MM.1S (cell line): ENCODE data around the gene PLCD4.
A peak's percentile ranks its signal among the peaks of the same experiment; 100 is the strongest.

ENCODE experiments used
- DNase-seq: peaks from one replicate; pipeline ENCODE4 v3.0.0-alpha.2; 2015
- H2AFZ ChIP-seq: fragments of 300-600 bp; sonication (generic); 2 replicates; pipeline ENCODE4 v1.6.0; 2016; ENCODE audit warnings: antibody characterized with exemption, low read length
- H3F3A ChIP-seq: fragments of 300-600 bp; sonication (generic); 2 replicates; pipeline ENCODE4 v1.6.1; 2016; ENCODE audit warnings: mild to moderate bottlenecking, antibody characterized with exemption, low read length, moderate library complexity, mixed read lengths; ENCODE audit not compliant: insufficient read depth
- H3K27ac ChIP-seq: fragments of 300-600 bp; sonication (generic); 2 replicates; pipeline ENCODE4 v1.5.1; 2016; ENCODE audit warnings: mild to moderate bottlenecking, low read length
- H3K27me3 ChIP-seq: fragments of 300-600 bp; sonication (generic); replicated peaks from 2 replicates; pipeline ENCODE4 v1.6.0; 2016; ENCODE audit warnings: low read length; ENCODE audit not compliant: insufficient read depth
- H3K36me3 ChIP-seq: fragments of 300-600 bp; sonication (generic); replicated peaks from 2 replicates; pipeline ENCODE4 v1.6.1; 2016; ENCODE audit warnings: mild to moderate bottlenecking, low read length, mixed read lengths; ENCODE audit not compliant: insufficient read depth
- H3K4me1 ChIP-seq: fragments of 300-600 bp; sonication (generic); 2 replicates; pipeline ENCODE4 v1.6.1; 2016; ENCODE audit warnings: low read length, mixed read lengths
- H3K4me2 ChIP-seq: fragments of 300-600 bp; sonication (generic); 2 replicates; pipeline ENCODE4 v1.6.0; 2016; ENCODE audit warnings: low read depth, low read length
- H3K4me3 ChIP-seq: fragments of 300-600 bp; sonication (generic); 2 replicates; pipeline ENCODE4 v1.5.1; 2016; ENCODE audit warnings: low read length, mixed read lengths
- H3K79me2 ChIP-seq: fragments of 300-600 bp; sonication (generic); 2 replicates; pipeline ENCODE4 v1.6.1; 2016; ENCODE audit warnings: mixed run types, low read length, mixed read lengths
- H3K9ac ChIP-seq: fragments of 300-600 bp; sonication (generic); 2 replicates; pipeline ENCODE4 v1.6.1; 2016; ENCODE audit warnings: low read length, mixed read lengths
- H3K9me2 ChIP-seq: fragments of 300-600 bp; sonication (generic); replicated peaks from 2 replicates; pipeline ENCODE4 v1.6.1; 2016; ENCODE audit warnings: mild to moderate bottlenecking, low read length, mixed read lengths; ENCODE audit not compliant: insufficient read depth
- H3K9me3 ChIP-seq: fragments of 300-600 bp; sonication (generic); replicated peaks from 2 replicates; pipeline ENCODE4 v1.6.1; 2016; ENCODE audit warnings: mild to moderate bottlenecking, low read length, mixed read lengths; ENCODE audit not compliant: insufficient read depth
- H4K20me1 ChIP-seq: fragments of 300-600 bp; sonication (generic); 2 replicates; pipeline ENCODE4 v1.6.1; 2016; ENCODE audit warnings: mild to moderate bottlenecking, low read length, moderate library complexity, mixed read lengths; ENCODE audit not compliant: insufficient read depth
- EZH2 ChIP-seq: fragments of 300-600 bp; sonication (generic); optimal IDR thresholded peaks from 2 replicates; pipeline ENCODE3; 2017; ENCODE audit warnings: low read depth, mild to moderate bottlenecking, antibody characterized with exemption, low read length, mixed read lengths
- EZH2phosphoT487 ChIP-seq: fragments of 300-600 bp; sonication (generic); IDR thresholded peaks from 2 replicates; pipeline ENCODE4 v1.6.1; 2018; ENCODE audit warnings: antibody characterized with exemption, low read length
- TF ChIP-seq, protein P1 (sequence below): fragments of 300-600 bp; sonication (generic); IDR thresholded peaks from 2 replicates; pipeline ENCODE4 v1.5.1; 2016; ENCODE audit warnings: antibody characterized with exemption, low read length, mixed read lengths

Gene PLCD4

DNA sequence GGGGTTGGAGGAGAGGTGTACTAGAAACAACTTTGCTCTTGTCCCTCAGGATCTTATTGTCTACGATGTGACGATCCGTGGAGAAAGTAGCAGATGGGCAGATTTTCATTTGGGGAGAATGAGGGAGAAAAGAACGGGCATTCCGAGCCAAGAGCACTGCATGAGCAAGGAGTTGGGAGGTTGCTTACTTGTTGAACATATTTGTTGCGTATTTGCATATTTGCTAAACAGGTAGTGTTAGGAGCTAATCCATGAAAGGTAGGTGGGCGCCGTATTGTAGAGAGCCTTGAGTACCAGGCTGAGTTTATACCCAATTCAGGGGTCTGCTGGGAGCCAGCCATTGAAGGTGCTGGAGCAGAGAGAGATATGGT lies 52.3 kb downstream of the PLCD4 start:
- TF ChIP-seq, protein P1, sequence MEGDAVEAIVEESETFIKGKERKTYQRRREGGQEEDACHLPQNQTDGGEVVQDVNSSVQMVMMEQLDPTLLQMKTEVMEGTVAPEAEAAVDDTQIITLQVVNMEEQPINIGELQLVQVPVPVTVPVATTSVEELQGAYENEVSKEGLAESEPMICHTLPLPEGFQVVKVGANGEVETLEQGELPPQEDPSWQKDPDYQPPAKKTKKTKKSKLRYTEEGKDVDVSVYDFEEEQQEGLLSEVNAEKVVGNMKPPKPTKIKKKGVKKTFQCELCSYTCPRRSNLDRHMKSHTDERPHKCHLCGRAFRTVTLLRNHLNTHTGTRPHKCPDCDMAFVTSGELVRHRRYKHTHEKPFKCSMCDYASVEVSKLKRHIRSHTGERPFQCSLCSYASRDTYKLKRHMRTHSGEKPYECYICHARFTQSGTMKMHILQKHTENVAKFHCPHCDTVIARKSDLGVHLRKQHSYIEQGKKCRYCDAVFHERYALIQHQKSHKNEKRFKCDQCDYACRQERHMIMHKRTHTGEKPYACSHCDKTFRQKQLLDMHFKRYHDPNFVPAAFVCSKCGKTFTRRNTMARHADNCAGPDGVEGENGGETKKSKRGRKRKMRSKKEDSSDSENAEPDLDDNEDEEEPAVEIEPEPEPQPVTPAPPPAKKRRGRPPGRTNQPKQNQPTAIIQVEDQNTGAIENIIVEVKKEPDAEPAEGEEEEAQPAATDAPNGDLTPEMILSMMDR: no peak
- TF ChIP-seq EZH2: no peak
- no peak for TF ChIP-seq EZH2phosphoT487
- Histone ChIP-seq H3K79me2 (peaks cover 63% of the 10 kb centered on the region), H2AFZ (peak overlapping the region; percentile 86), H3K27ac (peak overlapping the region; percentile 16; the same call in 1 of the 2 replicates), H3K9me3 (no peaks in the 10 kb centered on the region), H3K27me3 (no peaks in the 10 kb centered on the region), H4K20me1 (no peaks in the 10 kb centered on the region), H3K9me2 (no peaks in the 10 kb centered on the region), H3K4me1 (peaks cover 13% of the 10 kb centered on the region), H3K36me3 (no peaks in the 10 kb centered on the region), H3K4me2 (peak overlapping the region; percentile 94), H3F3A (no peaks in the 10 kb centered on the region), H3K4me3 (peak overlapping the region; percentile 92), H3K9ac (peak overlapping the region; percentile 84)
- DNase-seq: no peak

DNA sequence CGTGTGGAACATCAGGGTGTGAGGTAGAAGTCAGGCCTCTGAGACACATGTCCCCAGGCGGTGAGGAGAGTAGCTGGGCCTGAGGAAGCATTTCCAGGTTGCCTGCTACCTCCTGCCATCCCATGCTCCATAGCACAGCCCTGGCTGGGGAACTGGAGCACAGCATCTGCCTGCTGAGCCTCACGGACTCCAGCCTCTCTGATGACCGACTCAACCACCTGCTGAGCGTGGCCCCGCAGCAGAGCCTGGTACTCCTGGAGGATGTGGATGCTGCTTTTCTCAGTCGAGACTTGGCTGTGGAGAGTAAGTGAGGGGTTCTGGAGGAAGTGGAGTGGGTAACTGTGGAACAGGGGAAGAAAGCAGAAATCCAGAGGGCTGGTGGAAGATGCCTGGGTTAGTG lies 54.7 kb downstream of the PLCD4 start:
- no peak overlapping the region for H2AFZ ChIP-seq
- H3F3A ChIP-seq: no peaks in the 10 kb centered on the region
- H4K20me1 ChIP-seq: no peaks in the 10 kb centered on the region
- no peaks in the 10 kb centered on the region for H3K9me2 ChIP-seq
- no peak for DNase-seq
- H3K27me3 ChIP-seq: no peaks in the 10 kb centered on the region
- TF ChIP-seq, protein P1: no peak
- TF ChIP-seq EZH2: no peak
- no peak for TF ChIP-seq EZH2phosphoT487
- peaks cover 13% of the 10 kb centered on the region for H3K4me1 ChIP-seq
- H3K4me2 ChIP-seq: no peak overlapping the region
- no peaks in the 10 kb centered on the region for H3K9me3 ChIP-seq
- H3K79me2 ChIP-seq: peaks cover 40% of the 10 kb centered on the region
- H3K9ac ChIP-seq: no peak overlapping the region
- H3K4me3 ChIP-seq: no peak overlapping the region
- no peak overlapping the region for H3K27ac ChIP-seq
- H3K36me3 ChIP-seq: 0 out of 2 replicates have a peak, but pooled peaks cover 3% of the 10 kb centered on the region

DNA sequence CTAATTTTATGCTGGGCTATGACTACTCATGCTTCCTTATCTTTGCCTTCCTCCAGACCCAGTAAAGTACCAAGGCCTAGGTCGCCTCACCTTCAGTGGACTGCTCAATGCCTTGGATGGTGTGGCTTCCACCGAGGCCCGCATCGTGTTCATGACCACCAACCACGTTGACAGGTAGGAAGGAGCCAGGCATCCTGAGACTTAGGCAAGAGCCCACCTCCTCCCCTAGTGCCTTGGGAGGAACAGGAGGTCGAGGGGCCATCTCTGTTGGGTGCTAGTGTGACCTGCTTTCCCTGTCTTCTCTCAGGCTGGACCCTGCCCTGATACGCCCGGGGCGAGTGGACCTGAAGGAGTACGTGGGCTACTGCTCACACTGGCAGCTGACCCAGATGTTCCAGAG lies 55.1 kb downstream of the PLCD4 start:
- TF ChIP-seq EZH2phosphoT487 (no peak), EZH2 (no peak)
- TF ChIP-seq, protein P1: no peak
- Histone ChIP-seq H3K27ac (no peak overlapping the region), H3K9ac (no peak overlapping the region), H3K27me3 (no peaks in the 10 kb centered on the region), H4K20me1 (no peaks in the 10 kb centered on the region), H3K36me3 (0 out of 2 replicates have a peak, but pooled peaks cover 3% of the 10 kb centered on the region), H3F3A (no peaks in the 10 kb centered on the region), H2AFZ (no peak overlapping the region), H3K4me1 (peaks cover 11% of the 10 kb centered on the region), H3K79me2 (peaks cover 36% of the 10 kb centered on the region), H3K4me3 (no peak overlapping the region), H3K9me2 (no peaks in the 10 kb centered on the region), H3K4me2 (no peak overlapping the region), H3K9me3 (no peaks in the 10 kb centered on the region)
- DNase-seq: no peak
